ENCODE measurements around the gene SYNGR3. TPM values are rescaled to one million over a fixed set of nuclear protein-coding genes. Genes with fewer than 3 reads are reported as not detected.

SYNGR3 gene
- total RNA-seq, 1 experiment from 2014 or later = 0.81 TPM

- no peaks in the 10 kb centered on the region for H3K27me3 ChIP-seq
- no peaks in the 10 kb centered on the region for H3K9me3 ChIP-seq (replicated peaks)
- H3K4me3 ChIP-seq = peak within 1 kb of the TSS; percentile 97
- H3K27ac ChIP-seq = no peak within 1 kb of the TSS
- DNase-seq = no peak
- peaks cover 5% of the 10 kb centered on the region for H3K4me1 ChIP-seq
- peaks cover 30% of the 10 kb centered on the region for H3K36me3 ChIP-seq
Observed at GRCh38 chr16:1966460-1966859, 23.3 kb upstream of the SYNGR3 start, which contains the start of gene RNF151. TSS of gene RNF151 (plus strand) at chr16:1966856. CDS start at chr16:1966882, 26 bp downstream.

GRCh38 chr16:1968146-1968953 lies 21.4 kb upstream of the SYNGR3 start:
- no peak for DNase-seq
- peaks cover 12% of the 10 kb centered on the region for H3K36me3 ChIP-seq
- 0 out of 2 replicates have a peak, but pooled peaks cover under 1% of the 10 kb centered on the region for H3K4me1 ChIP-seq
- no peak overlapping the region for H3K27ac ChIP-seq
- H3K4me3 ChIP-seq = no peak overlapping the region
- H3K9me3 ChIP-seq (replicated peaks) = no peaks in the 10 kb centered on the region
- no peaks in the 10 kb centered on the region for H3K27me3 ChIP-seq

- peak within 1 kb of the TSS; percentile 89 for H3K4me3 ChIP-seq
- no peaks in the 10 kb centered on the region for H3K27me3 ChIP-seq
- H3K36me3 ChIP-seq = peaks cover 14% of the 10 kb centered on the region
- H3K4me1 ChIP-seq = peaks cover 8% of the 10 kb centered on the region; the same call in 1 of the 2 replicates
- peak within 1 kb of the TSS; percentile 46 for H3K27ac ChIP-seq
- no peaks in the 10 kb centered on the region for H3K9me3 ChIP-seq (replicated peaks)
- DNase-seq = peak; percentile 93 to 95
Observed at GRCh38 chr16:1971796-1972489, 17.8 kb upstream of the SYNGR3 start, which contains the start of gene TBL3. TSS of gene TBL3 (plus strand) at chr16:1972053. CDS start at chr16:1972165, 112 bp downstream.

- peaks cover 8% of the 10 kb centered on the region; the same call in 1 of the 2 replicates for H3K4me1 ChIP-seq
- H3K36me3 ChIP-seq = peaks cover 17% of the 10 kb centered on the region
- no peaks in the 10 kb centered on the region for H3K9me3 ChIP-seq (replicated peaks)
- peak overlapping the region; percentile 89 for H3K4me3 ChIP-seq
- H3K27ac ChIP-seq = peak overlapping the region; percentile 46
- no peak for DNase-seq
- no peaks in the 10 kb centered on the region for H3K27me3 ChIP-seq
Observed at GRCh38 chr16:1972490-1972877, 17.3 kb upstream of the SYNGR3 start.

GRCh38 chr16:1973461-1974156 lies 16.2 kb upstream of the SYNGR3 start:
- no peaks in the 10 kb centered on the region for H3K27me3 ChIP-seq
- DNase-seq = peak; percentile 72 to 73
- H3K36me3 ChIP-seq = peaks cover 29% of the 10 kb centered on the region
- H3K4me3 ChIP-seq = peak overlapping the region; percentile 89
- peak overlapping the region; percentile 46 for H3K27ac ChIP-seq
- no peaks in the 10 kb centered on the region for H3K9me3 ChIP-seq (replicated peaks)
- H3K4me1 ChIP-seq = peaks cover 8% of the 10 kb centered on the region; the same call in 1 of the 2 replicates

GRCh38 chr16:1974157-1975070 lies 15.4 kb upstream of the SYNGR3 start:
- Histone ChIP-seq H3K4me1 (peaks cover 8% of the 10 kb centered on the region; the same call in 1 of the 2 replicates), H3K9me3 (replicated peaks) (no peaks in the 10 kb centered on the region), H3K27me3 (no peaks in the 10 kb centered on the region), H3K27ac (no peak overlapping the region), H3K36me3 (peaks cover 32% of the 10 kb centered on the region), H3K4me3 (no peak overlapping the region)
- no peak for DNase-seq

- DNase-seq = no peak
- H3K4me1 ChIP-seq = peaks cover 11% of the 10 kb centered on the region; the same call in 1 of the 2 replicates
- H3K4me3 ChIP-seq = no peak overlapping the region
- H3K36me3 ChIP-seq = peaks cover 37% of the 10 kb centered on the region
- no peaks in the 10 kb centered on the region for H3K9me3 ChIP-seq (replicated peaks)
- no peaks in the 10 kb centered on the region for H3K27me3 ChIP-seq
- no peak overlapping the region for H3K27ac ChIP-seq
Observed at GRCh38 chr16:1975432-1976215, 14.1 kb upstream of the SYNGR3 start.

GRCh38 chr16:1976216-1976520 lies 13.6 kb upstream of the SYNGR3 start:
- no peak for DNase-seq
- H3K36me3 ChIP-seq = peaks cover 37% of the 10 kb centered on the region
- H3K4me3 ChIP-seq = no peak overlapping the region
- no peaks in the 10 kb centered on the region for H3K27me3 ChIP-seq
- no peak overlapping the region for H3K27ac ChIP-seq
- H3K4me1 ChIP-seq = peaks cover 17% of the 10 kb centered on the region
- H3K9me3 ChIP-seq (replicated peaks) = no peaks in the 10 kb centered on the region

GRCh38 chr16:1976951-1977874 lies 12.6 kb upstream of the SYNGR3 start:
- Histone ChIP-seq H3K27me3 (no peaks in the 10 kb centered on the region), H3K9me3 (replicated peaks) (no peaks in the 10 kb centered on the region), H3K36me3 (peaks cover 37% of the 10 kb centered on the region), H3K27ac (no peak overlapping the region), H3K4me1 (peaks cover 26% of the 10 kb centered on the region), H3K4me3 (no peak overlapping the region)
- no peak for DNase-seq

GRCh38 chr16:1977875-1978268 lies 11.9 kb upstream of the SYNGR3 start:
- Histone ChIP-seq H3K36me3 (peaks cover 37% of the 10 kb centered on the region), H3K27ac (no peak overlapping the region), H3K27me3 (no peaks in the 10 kb centered on the region), H3K4me3 (no peak overlapping the region), H3K4me1 (peaks cover 32% of the 10 kb centered on the region), H3K9me3 (replicated peaks) (no peaks in the 10 kb centered on the region)
- no peak for DNase-seq

GRCh38 chr16:1978476-1979120 lies 11.2 kb upstream of the SYNGR3 start:
- peaks cover 34% of the 10 kb centered on the region for H3K4me1 ChIP-seq
- H3K27me3 ChIP-seq = no peaks in the 10 kb centered on the region

GRCh38 chr16:1979271-1980029 lies 10.3 kb upstream of the SYNGR3 start:
- no peak for DNase-seq
- Histone ChIP-seq H3K4me3 (no peak overlapping the region), H3K9me3 (replicated peaks) (no peaks in the 10 kb centered on the region), H3K4me1 (peaks cover 30% of the 10 kb centered on the region), H3K27me3 (no peaks in the 10 kb centered on the region), H3K27ac (no peak overlapping the region), H3K36me3 (peaks cover 37% of the 10 kb centered on the region)

More at GRCh38 chr16:1978476-1979120, 11.2 kb upstream of the SYNGR3 start:
- no peak for DNase-seq
- peaks cover 37% of the 10 kb centered on the region for H3K36me3 ChIP-seq
- H3K4me3 ChIP-seq = no peak overlapping the region
- no peak overlapping the region for H3K27ac ChIP-seq
- H3K9me3 ChIP-seq (replicated peaks) = no peaks in the 10 kb centered on the region
